HG03469 (cell line): ENCODE data around the gene CDHR3.
A peak's percentile ranks its signal among the peaks of the same experiment; 100 is the strongest.

Experiments
- ATAC-seq: cut with Tn5 transposase; IDR thresholded peaks from one replicate; pipeline ENCODE4 v1.9.1; 2021; ENCODE audit warnings: mild to moderate bottlenecking, moderate library complexity, moderate number of reproducible peaks; ENCODE audit not compliant: unreplicated experiment

CDHR3 gene

GRCh38 chr7:106063024-106063423 lies 100.0 kb downstream of the CDHR3 start:
- ATAC-seq, result no peak

- ATAC-seq, result no peak
These were observed 100.6 kb downstream of the CDHR3 start for GRCh38 chr7:106063692-106064091.

DNA sequence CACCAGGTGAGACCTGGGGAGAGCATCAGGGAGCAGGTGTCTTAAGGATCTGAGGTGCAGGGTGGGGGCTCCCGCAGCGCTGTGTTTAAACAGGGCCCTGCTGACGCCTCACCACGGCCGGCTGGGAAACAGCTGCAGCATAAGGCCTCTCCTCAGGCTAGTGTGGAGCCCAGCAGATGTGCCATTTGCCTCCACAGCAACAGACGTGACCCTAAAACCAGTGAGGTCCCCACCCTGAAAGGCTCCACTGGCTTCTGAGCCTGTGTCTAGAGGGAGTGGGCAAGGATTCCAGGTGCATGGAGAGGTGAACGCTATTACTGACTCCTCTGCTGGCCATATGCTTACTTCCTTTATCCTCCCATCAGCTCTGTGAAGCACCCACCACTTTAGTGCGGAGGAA lies 101.3 kb downstream of the CDHR3 start:
- ATAC-seq, result no peak

- ATAC-seq, result no peak
These were observed 101.9 kb downstream of the CDHR3 start for GRCh38 chr7:106064771-106065574.

DNA sequence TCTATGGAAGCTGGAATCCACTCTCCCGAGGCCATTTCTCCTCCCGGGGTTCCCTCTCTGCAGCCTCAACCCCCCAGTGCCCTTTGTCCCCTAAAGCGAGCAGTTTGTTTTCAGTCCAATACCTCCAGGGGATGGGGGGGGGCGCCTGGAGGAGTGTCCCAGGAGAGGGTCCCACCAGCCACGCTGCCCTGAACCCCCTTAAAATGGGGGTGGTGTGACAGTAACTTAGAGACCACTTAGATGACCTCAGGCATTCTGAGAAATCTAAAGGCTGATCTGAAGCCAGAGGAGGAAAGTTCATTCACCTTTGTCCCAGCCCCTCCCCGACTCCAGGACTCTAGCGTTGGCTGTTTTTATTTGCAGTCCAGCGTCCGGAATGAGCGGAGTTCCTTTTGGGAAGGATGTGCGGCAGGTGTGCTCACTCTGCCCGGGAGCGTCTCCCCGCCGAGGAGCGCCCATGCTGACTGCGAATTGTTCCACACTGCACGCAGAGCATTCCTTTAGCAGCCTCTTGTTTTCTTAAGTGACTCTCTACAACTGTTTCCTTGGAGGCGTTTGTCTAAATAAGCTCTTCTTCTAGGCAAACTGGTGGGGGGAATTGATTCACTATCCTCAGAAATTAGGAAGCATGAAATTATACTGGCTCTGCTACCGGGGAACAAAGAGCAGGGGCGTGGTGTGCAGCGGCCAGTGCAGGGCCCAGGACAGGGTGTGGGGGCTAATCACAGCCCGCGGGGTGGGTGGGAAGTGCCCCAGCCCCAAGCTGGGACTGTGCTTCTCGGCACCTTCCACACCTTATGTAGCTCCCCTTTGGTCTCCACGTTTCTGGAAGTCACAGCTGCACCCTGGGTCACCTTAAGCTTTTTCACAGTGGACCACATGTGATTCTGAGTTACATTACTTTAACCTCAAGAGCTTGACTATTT lies 102.8 kb downstream of the CDHR3 start:
- no peak for ATAC-seq

GRCh38 chr7:106067678-106068077 lies 104.6 kb downstream of the CDHR3 start:
- no peak for ATAC-seq

DNA sequence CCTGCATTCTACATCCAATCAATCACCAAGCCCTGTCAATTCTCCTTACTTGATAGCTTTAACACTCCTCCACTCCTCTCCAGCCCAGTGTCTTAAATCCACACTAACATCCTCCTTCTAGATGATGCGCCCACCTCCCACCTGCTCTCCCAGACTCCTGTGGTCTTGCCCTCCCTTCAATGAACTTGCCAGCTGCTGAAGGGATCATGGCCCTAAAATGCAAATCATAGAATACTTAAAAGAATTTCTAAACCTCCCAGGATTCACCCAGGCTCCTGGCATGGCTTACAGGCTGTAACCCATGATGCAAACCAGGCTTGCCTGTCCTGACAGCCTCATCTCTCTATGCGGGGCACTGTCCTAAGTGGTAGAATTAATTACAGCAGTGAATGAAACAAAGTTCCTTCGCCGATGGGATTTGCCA lies 105.5 kb downstream of the CDHR3 start:
- ATAC-seq, result no peak

- no peak for ATAC-seq
These were observed 105.9 kb downstream of the CDHR3 start for GRCh38 chr7:106068986-106069385.

DNA sequence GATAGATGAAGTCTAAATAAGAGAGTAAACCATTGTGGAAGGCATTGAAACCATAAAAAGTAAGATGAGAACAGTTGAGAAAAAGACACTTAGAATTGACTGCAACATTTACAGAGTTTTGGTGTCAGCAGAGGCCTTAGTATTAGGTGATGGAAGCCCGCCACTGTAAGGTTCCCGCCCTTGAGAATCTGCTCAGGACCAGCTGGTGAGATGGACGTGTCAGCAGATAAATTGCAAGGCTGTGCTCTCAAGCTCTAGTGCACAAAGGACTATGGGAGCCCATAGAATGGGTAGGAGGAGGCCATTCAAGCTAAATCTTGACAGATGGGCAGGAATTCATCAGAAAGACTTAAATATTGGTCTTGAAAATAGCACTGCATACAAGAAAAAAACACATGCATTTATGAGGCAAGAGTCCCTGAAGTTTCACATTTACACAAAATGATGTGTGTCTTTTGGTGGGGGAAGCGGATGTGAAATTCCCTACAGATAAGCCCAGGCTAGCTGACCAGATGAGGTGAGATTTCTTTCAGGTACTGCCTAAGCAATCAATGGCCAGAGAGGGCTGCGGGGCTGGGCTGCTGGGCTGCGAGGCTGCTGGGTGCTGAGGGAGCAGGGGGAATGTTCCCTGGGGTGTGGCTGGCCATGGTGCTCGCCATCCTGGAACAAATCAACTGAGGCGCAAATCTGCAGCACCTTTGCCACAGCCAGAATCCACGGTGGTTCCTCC lies 106.6 kb downstream of the CDHR3 start:
- no peak for ATAC-seq

- ATAC-seq, result no peak
These were observed 107.1 kb downstream of the CDHR3 start for GRCh38 chr7:106070201-106070551.

- no peak for ATAC-seq
These were observed 107.6 kb downstream of the CDHR3 start for GRCh38 chr7:106070567-106071254.

- ATAC-seq, result peak; percentile 94
These were observed 108.4 kb downstream of the CDHR3 start for GRCh38 chr7:106071356-106071998.

DNA sequence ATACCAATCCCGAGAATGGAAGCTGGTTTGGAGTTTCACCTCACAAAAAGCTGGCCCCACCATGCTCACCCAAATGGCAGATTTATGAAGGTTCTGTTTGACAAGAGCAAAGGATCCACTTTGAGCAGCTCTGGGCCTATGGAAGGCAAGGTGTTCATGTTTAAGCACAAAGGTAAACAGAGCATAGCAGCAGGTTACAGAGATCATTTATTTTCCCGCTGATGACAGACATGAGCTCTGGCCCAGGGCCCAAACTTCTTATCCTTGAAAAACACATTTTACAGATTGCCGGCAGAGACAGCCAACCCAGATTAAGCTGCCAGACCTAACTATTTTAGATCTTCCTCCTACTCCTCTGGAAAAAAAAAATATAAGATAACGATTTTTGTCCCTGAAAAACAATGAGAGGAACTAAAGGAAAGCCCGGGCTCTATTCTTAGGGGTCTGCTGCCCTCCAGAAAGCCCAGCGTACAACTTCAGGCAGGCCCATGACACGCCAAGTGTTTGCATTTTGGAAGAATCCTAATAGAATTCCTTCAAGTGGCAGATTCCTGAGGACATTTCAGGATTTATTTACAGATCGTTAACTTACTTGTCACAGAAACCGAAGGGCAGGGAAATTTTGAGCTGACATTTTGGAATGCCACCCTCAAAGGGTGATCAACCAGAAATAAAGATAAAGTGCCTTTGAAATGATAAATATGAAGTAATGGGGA lies 109.1 kb downstream of the CDHR3 start:
- ATAC-seq, result no peak

- ATAC-seq, result no peak
These were observed 109.6 kb downstream of the CDHR3 start for GRCh38 chr7:106072715-106073091.

- ATAC-seq, result no peak
These were observed 110.6 kb downstream of the CDHR3 start for GRCh38 chr7:106073701-106074100.

- no peak for ATAC-seq
These were observed 111.2 kb downstream of the CDHR3 start for GRCh38 chr7:106074257-106074656.

- no peak for ATAC-seq
These were observed 112.9 kb downstream of the CDHR3 start for GRCh38 chr7:106075937-106076336.

DNA sequence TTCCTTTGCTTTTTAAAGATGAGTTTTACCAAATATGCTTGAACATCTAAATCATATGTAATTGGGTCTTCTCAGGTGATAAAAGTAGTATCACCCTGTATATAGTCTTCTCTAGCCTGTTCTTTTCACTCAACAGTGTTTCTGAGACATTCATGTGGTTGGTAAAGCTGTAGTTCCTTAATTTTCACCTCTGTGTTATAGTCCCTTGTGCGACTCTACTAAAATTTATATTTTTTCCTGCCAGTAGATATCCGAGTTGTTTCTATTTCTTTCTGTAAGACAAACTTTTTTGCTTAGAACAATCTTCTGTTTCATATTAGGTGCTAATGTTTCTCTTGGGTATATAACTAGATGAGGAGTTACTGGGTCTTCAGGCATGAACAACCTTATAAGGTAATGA lies 113.5 kb downstream of the CDHR3 start:
- no peak for ATAC-seq

GRCh38 chr7:106080300-106080987 lies 117.4 kb downstream of the CDHR3 start:
- no peak for ATAC-seq
